DND-41 (cell line): ENCODE results near the gene LSM6.

ENCODE experiments used
- ATAC-seq: fragments of 200-7000 bp; cut with Tn5 transposase; 3 replicates; pipeline ENCODE4 v1.9.1; 2021; ENCODE audit warnings: low read depth; ENCODE audit not compliant: insufficient read depth
- DNase-seq: peaks from one replicate; pipeline ENCODE4 v3.0.0-alpha.2; 2020
- H2AFZ ChIP-seq: 2 replicates; pipeline ENCODE4 v1.6.0; 2012; ENCODE audit warnings: low read depth, low read length
- H3K27ac ChIP-seq: 2 replicates; pipeline ENCODE4 v1.5.1; 2012; ENCODE audit warnings: low read length, inconsistent platforms
- H3K27me3 ChIP-seq: fragments of 200-600 bp; sonication (generic); 2 replicates; pipeline ENCODE4 v1.6.0; 2012; ENCODE audit warnings: low read length, mild to moderate bottlenecking, inconsistent platforms; ENCODE audit not compliant: insufficient read depth, poor library complexity
- H3K36me3 ChIP-seq: 2 replicates; pipeline ENCODE4 v1.5.1; 2012; ENCODE audit warnings: low read length, inconsistent platforms; ENCODE audit not compliant: insufficient read depth
- H3K4me1 ChIP-seq: 2 replicates; pipeline ENCODE4 v1.5.1; 2012; ENCODE audit warnings: mild to moderate bottlenecking, low read length; ENCODE audit not compliant: insufficient read depth
- H3K4me2 ChIP-seq: 2 replicates; pipeline ENCODE4 v1.6.0; 2012; ENCODE audit warnings: mild to moderate bottlenecking, moderate library complexity, low read length, inconsistent platforms; ENCODE audit not compliant: insufficient read depth
- H3K4me3 ChIP-seq, 2 experiments: fragments of 200-600 bp in 1 of 2; shearing (Covaris generic) in 1 of 2; 2 replicates each; pipeline ENCODE4 v1.5.1; 2012 to 2016; ENCODE audit warnings: inconsistent platforms in 2 of 2, low read length in 2 of 2, mild to moderate bottlenecking in 2 of 2, low read depth in 1 of 2, moderate library complexity in 1 of 2
- H3K79me2 ChIP-seq: 2 replicates; pipeline ENCODE4 v1.6.0; 2012; ENCODE audit warnings: low read length, inconsistent platforms; ENCODE audit not compliant: insufficient read depth
- H3K9ac ChIP-seq: 2 replicates; pipeline ENCODE4 v1.6.0; 2012; ENCODE audit warnings: low read depth, mild to moderate bottlenecking, inconsistent platforms, low read length, moderate library complexity
- H3K9me3 ChIP-seq: 2 replicates; pipeline ENCODE4 v1.5.1; 2012; ENCODE audit warnings: low read length, moderate library complexity, mild to moderate bottlenecking, inconsistent platforms; ENCODE audit not compliant: insufficient read depth, severe bottlenecking
- H4K20me1 ChIP-seq: 2 replicates; pipeline ENCODE4 v1.6.0; 2012; ENCODE audit warnings: low read length; ENCODE audit not compliant: insufficient read depth
- EZH2 ChIP-seq: IDR thresholded peaks from 3 replicates; pipeline ENCODE4 v1.6.1; 2012; ENCODE audit warnings: borderline replicate concordance, low read depth, mild to moderate bottlenecking, moderate library complexity, low read length, inconsistent platforms; ENCODE audit not compliant: severe bottlenecking
- TF ChIP-seq, protein P1 (sequence below): IDR thresholded peaks from 2 replicates; pipeline ENCODE4 v1.5.1; 2012; ENCODE audit warnings: borderline replicate concordance, low read length, moderate library complexity, mild to moderate bottlenecking; ENCODE audit not compliant: poor library complexity, severe bottlenecking; ENCODE audit errors: extremely low read depth

The LSM6 gene

DNA sequence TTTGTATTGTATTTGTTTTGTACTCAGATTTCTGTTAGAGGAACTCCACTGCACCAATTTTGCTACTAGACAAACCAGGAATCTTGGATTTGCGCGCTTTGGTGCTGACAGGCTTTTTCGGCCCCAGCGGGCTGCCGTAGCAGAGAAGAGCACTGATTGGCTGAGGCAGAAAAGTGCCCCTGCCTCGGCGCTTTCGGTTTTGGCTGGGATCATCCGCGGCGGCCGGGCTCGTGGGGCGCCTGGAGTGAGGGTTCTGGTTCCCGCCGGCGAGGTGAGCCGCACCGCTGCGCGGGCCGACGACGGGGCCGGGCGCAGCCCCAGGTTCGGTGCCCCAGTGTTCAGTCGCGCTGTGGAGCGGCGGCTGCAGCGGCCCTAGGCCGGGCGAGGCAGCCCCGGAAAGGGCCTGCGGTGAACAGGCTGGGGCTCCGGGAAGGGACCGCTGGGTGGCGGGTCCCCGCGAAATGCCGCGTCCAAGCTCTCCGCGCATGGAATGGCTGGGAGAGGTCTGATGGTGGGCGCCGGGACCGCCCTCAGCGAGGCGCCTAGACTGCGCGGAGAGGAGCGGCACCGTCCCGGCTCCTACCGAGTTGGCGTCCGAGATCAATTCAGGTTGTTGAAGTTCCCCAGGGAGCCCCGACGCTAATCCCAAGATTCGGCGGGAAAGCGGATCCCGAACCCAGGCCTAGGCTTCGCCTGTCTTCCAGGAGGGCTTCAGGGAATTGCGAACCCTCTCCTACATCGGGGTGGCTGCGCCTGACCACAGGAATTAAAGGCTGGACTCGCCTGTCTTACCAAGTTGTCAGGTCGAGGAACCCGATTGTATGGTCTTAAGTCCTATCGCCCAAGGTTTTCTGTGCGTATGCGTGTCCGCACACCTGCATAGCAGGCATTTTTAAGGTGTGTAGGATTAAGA, at the start of gene LSM6:
TSS of gene LSM6 (plus strand) at position 178 of the 913 bp plus-strand sequence. CDS start 7,204 bp downstream, outside the sequence.
- ATAC-seq (peak; percentile 95), DNase-seq (peak; percentile 87)
- Histone ChIP-seq H3K36me3 (0 out of 2 replicates have a peak, but pooled peaks cover 3% of the 10 kb centered on the region), H3K9me3 (no peaks in the 10 kb centered on the region), H3K4me3 (peak within 1 kb of the TSS; percentile 81 to 90), H3K9ac (peak within 1 kb of the TSS; percentile 86), H3K79me2 (peaks cover 38% of the 10 kb centered on the region), H2AFZ (peak within 1 kb of the TSS; percentile 92), H3K4me1 (peaks cover 30% of the 10 kb centered on the region), H3K27ac (peak within 1 kb of the TSS; percentile 78), H4K20me1 (peaks cover 14% of the 10 kb centered on the region; the same call in 1 of the 2 replicates), H3K4me2 (peak within 1 kb of the TSS; percentile 75), H3K27me3 (no peaks in the 10 kb centered on the region)
- TF ChIP-seq EZH2: no peak
- TF ChIP-seq, protein P1, sequence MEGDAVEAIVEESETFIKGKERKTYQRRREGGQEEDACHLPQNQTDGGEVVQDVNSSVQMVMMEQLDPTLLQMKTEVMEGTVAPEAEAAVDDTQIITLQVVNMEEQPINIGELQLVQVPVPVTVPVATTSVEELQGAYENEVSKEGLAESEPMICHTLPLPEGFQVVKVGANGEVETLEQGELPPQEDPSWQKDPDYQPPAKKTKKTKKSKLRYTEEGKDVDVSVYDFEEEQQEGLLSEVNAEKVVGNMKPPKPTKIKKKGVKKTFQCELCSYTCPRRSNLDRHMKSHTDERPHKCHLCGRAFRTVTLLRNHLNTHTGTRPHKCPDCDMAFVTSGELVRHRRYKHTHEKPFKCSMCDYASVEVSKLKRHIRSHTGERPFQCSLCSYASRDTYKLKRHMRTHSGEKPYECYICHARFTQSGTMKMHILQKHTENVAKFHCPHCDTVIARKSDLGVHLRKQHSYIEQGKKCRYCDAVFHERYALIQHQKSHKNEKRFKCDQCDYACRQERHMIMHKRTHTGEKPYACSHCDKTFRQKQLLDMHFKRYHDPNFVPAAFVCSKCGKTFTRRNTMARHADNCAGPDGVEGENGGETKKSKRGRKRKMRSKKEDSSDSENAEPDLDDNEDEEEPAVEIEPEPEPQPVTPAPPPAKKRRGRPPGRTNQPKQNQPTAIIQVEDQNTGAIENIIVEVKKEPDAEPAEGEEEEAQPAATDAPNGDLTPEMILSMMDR: peak; percentile 24

DNA sequence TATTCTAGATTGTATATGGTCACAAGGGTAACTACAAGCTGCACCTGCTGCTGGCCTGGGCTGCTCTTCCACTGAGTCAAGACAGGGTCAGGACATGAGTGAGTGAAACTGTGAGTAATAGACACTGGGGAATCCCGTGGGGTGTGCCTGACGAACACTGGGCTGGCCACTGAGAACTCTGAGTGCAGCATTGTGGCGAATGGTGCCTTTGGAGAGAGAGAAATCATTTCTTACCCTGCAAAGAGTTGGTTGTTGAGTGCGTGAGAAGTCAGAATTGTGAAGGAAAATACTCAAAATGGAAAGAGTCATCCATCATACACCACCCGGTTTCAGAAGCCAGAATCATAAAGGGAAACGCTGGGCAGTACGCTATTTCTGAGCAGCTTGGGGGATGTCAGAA, 43.1 kb upstream of the LSM6 start:
- no peak for DNase-seq
- ATAC-seq: no peak
- no peaks in the 10 kb centered on the region for H4K20me1 ChIP-seq
- no peaks in the 10 kb centered on the region for H3K27me3 ChIP-seq
- no peaks in the 10 kb centered on the region for H3K4me1 ChIP-seq
- H3K27ac ChIP-seq: no peak overlapping the region
- H3K79me2 ChIP-seq: no peaks in the 10 kb centered on the region
- TF ChIP-seq, protein P1: no peak
- TF ChIP-seq EZH2: no peak
- H3K36me3 ChIP-seq: no peaks in the 10 kb centered on the region
- no peak overlapping the region for H3K4me2 ChIP-seq
- H3K9ac ChIP-seq: no peak overlapping the region
- H3K4me3 ChIP-seq: no peak overlapping the region
- H2AFZ ChIP-seq: no peak overlapping the region
- no peaks in the 10 kb centered on the region for H3K9me3 ChIP-seq

DNA sequence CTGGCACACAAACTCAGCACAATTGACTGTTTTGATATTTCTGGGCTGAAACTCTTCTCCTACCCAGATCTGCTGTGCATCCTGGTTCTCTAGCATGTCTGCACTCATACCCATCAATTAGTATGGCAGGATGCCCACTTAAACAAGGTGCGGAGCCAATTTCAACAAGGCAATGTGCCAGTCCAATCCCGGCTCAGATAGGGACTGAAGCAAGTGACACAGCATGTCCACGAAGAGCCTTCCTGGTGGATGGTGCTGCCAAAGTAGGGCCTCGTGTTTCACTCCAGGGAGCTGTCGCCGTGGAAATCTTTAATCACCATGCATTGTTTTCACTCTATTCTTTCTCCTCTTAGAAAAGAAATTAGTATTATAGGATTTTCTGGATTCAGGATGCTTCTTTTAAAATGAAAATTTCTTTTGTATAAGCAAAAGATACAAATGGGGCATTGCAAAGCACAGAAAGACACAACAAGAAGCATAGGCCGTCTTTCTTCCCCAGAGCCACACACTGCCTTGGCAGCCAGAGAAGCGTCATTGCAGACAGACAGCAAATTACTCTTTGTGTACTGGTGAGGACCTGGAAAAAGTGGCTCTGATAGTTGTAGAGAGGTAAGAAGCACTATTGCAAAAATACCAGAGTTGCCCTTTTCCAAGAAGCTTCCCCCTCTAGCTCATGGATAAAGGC, 40.6 kb upstream of the LSM6 start:
- H3K4me1 ChIP-seq: no peaks in the 10 kb centered on the region
- no peaks in the 10 kb centered on the region for H3K27me3 ChIP-seq
- no peak overlapping the region for H2AFZ ChIP-seq
- no peaks in the 10 kb centered on the region for H3K9me3 ChIP-seq
- H3K4me3 ChIP-seq: no peak overlapping the region
- no peak for TF ChIP-seq EZH2
- TF ChIP-seq, protein P1: no peak
- no peak overlapping the region for H3K9ac ChIP-seq
- H3K27ac ChIP-seq: no peak overlapping the region
- H3K79me2 ChIP-seq: no peaks in the 10 kb centered on the region
- H4K20me1 ChIP-seq: no peaks in the 10 kb centered on the region
- no peak for ATAC-seq
- H3K4me2 ChIP-seq: no peak overlapping the region
- H3K36me3 ChIP-seq: no peaks in the 10 kb centered on the region
- DNase-seq: no peak
